Osteoblast (primary cell): ENCODE data around the gene OPCML. TPM values are rescaled to one million over a fixed set of nuclear protein-coding genes. Genes with fewer than 3 reads are reported as not detected.

Experiments used
- DNase-seq: peaks from one replicate; pipeline ENCODE4 v3.0.0; 2011; ENCODE audit warnings: low spot score, mixed read lengths; ENCODE audit not compliant: insufficient read length; ENCODE audit errors: missing footprints
- H2AFZ ChIP-seq: 2 replicates; pipeline ENCODE4 v1.6.0; 2011; ENCODE audit warnings: mild to moderate bottlenecking, low read length
- H3K27ac ChIP-seq: 2 replicates; pipeline ENCODE4 v1.5.1; 2011; ENCODE audit warnings: mild to moderate bottlenecking, low read depth, low read length, moderate library complexity
- H3K27me3 ChIP-seq: 2 replicates; pipeline ENCODE4 v1.6.0; 2012; ENCODE audit warnings: mild to moderate bottlenecking, control low read depth, inconsistent platforms, low read length, moderate library complexity; ENCODE audit not compliant: insufficient read depth
- H3K36me3 ChIP-seq: 2 replicates; pipeline ENCODE4 v1.5.1; 2011; ENCODE audit warnings: mild to moderate bottlenecking, low read length, control low read depth, moderate library complexity; ENCODE audit not compliant: insufficient read depth
- H3K4me1 ChIP-seq: 2 replicates; pipeline ENCODE4 v1.5.1; 2011; ENCODE audit warnings: mild to moderate bottlenecking, low read length, control low read depth, moderate library complexity; ENCODE audit not compliant: insufficient read depth
- H3K4me2 ChIP-seq: 2 replicates; pipeline ENCODE4 v1.6.0; 2011; ENCODE audit warnings: mild to moderate bottlenecking, low read length; ENCODE audit not compliant: insufficient read depth
- H3K4me3 ChIP-seq: fragments of 200-600 bp; sonication (generic); 3 replicates; pipeline ENCODE4 v1.5.1; 2012; ENCODE audit warnings: mild to moderate bottlenecking, low read length, inconsistent platforms; ENCODE audit not compliant: insufficient read depth
- H3K79me2 ChIP-seq: 2 replicates; pipeline ENCODE4 v1.6.0; 2012; ENCODE audit warnings: mild to moderate bottlenecking, low read length, control low read depth, inconsistent platforms; ENCODE audit not compliant: insufficient read depth
- H3K9me3 ChIP-seq: 2 replicates; pipeline ENCODE4 v1.5.1; 2011; ENCODE audit warnings: low read depth, low read length, control low read depth
- H4K20me1 ChIP-seq: 2 replicates; pipeline ENCODE4 v1.6.0; 2012; ENCODE audit warnings: mild to moderate bottlenecking, low read length, control low read depth; ENCODE audit not compliant: insufficient read depth
- total RNA-seq: library from RNA; depleted of rRNA; stranded (reverse); fragments of >200 nt; gene quantifications from 2 replicates; pipeline ENCODE4 v1.2.3, GENCODE V29; 2012
- TF ChIP-seq, protein P1 (sequence below): IDR thresholded peaks from 2 replicates; pipeline ENCODE4 v1.5.1; 2011; ENCODE audit warnings: mild to moderate bottlenecking, low read depth, low read length, moderate library complexity; ENCODE audit errors: extremely low read depth

The OPCML gene
- total RNA-seq, 1 donor, result 0.36 TPM

DNA sequence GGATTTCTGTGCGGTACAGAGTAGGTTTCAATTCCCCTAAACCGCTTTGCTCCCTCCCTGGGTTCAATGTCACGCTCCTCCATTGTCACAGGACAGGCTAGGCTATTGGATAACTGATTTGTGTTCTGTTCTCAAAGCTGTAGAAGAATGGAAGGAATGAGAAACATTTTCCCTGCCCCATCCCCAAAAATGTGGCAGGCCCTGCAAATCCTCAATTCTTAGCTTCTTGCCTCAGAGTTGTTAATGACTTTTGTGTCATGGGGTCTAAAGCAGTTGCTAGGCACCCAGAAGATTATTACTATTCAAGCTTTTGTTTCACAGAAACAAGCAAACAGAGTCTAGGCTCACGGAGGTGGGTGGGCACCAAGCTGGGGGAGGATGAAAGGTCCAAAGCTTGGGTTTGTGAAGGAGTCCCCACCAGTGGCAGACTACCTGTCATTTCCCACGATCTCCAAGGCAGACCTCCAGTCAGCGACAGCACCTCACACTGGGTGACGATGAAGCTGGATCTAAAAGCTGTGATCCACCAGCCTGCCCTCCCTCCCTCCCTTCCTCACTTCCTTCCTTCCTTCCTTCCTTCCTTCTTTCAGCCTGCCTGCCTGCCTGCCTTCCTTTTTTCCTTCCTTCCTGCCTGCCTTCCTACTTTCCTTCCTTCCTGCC, 1080.2 kb downstream of the OPCML start:
- peaks cover 4% of the 10 kb centered on the region for H3K27me3 ChIP-seq
- H3K4me1 ChIP-seq, result peaks cover 28% of the 10 kb centered on the region
- no peaks in the 10 kb centered on the region for H3K36me3 ChIP-seq
- TF ChIP-seq, protein P1, sequence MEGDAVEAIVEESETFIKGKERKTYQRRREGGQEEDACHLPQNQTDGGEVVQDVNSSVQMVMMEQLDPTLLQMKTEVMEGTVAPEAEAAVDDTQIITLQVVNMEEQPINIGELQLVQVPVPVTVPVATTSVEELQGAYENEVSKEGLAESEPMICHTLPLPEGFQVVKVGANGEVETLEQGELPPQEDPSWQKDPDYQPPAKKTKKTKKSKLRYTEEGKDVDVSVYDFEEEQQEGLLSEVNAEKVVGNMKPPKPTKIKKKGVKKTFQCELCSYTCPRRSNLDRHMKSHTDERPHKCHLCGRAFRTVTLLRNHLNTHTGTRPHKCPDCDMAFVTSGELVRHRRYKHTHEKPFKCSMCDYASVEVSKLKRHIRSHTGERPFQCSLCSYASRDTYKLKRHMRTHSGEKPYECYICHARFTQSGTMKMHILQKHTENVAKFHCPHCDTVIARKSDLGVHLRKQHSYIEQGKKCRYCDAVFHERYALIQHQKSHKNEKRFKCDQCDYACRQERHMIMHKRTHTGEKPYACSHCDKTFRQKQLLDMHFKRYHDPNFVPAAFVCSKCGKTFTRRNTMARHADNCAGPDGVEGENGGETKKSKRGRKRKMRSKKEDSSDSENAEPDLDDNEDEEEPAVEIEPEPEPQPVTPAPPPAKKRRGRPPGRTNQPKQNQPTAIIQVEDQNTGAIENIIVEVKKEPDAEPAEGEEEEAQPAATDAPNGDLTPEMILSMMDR, result no peak
- no peaks in the 10 kb centered on the region for H3K79me2 ChIP-seq
- no peak overlapping the region for H2AFZ ChIP-seq
- H3K4me3 ChIP-seq, result no peak overlapping the region
- DNase-seq, result no peak
- no peaks in the 10 kb centered on the region for H3K9me3 ChIP-seq
- no peak overlapping the region for H3K4me2 ChIP-seq
- no peak overlapping the region for H3K27ac ChIP-seq
- no peaks in the 10 kb centered on the region for H4K20me1 ChIP-seq

GRCh38 chr11:132450631-132451030, 1081.7 kb downstream of the OPCML start:
- Histone ChIP-seq H3K79me2 (no peaks in the 10 kb centered on the region), H2AFZ (no peak overlapping the region), H3K4me3 (no peak overlapping the region), H3K9me3 (no peaks in the 10 kb centered on the region), H3K4me1 (peaks cover 31% of the 10 kb centered on the region), H3K27ac (no peak overlapping the region), H3K36me3 (no peaks in the 10 kb centered on the region), H4K20me1 (no peaks in the 10 kb centered on the region), H3K4me2 (no peak overlapping the region), H3K27me3 (no peaks in the 10 kb centered on the region)
- no peak for DNase-seq
- TF ChIP-seq, protein P1, result no peak

DNA sequence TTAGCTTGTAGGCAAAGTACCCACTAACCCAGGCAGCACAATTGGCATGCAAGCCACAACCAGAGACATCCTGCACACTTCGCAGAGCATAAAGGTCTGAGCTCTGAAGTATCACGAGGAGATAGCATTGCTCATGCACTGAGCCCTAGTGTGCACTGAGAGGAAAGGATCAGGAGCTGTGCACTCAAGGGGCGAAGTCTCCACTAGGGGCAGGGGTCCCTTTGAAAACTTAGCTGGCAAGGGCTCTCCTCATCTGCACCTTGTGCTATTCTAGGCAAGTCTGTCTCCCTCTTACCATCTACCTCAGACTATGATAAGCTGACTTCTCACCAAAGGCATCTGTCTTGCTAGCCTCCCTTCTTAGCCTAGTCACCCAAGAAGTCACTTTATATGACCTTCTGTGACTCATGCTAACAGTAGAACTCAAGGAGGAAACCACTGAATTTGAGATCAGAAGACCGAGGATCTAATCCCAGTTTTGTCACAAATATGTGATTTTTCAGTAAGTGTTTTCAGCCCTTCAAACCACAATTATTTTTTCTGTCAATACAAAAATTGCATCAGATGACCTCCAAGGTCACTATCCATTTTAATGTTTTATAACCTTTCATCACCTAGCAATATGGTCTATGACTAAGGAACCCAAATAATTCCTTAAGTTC, 1083.8 kb downstream of the OPCML start:
- Histone ChIP-seq H2AFZ (no peak overlapping the region), H3K27me3 (peaks cover 7% of the 10 kb centered on the region), H3K27ac (no peak overlapping the region), H3K9me3 (no peaks in the 10 kb centered on the region), H3K4me1 (peaks cover 25% of the 10 kb centered on the region), H3K36me3 (no peaks in the 10 kb centered on the region), H4K20me1 (no peaks in the 10 kb centered on the region), H3K79me2 (no peaks in the 10 kb centered on the region), H3K4me2 (no peak overlapping the region), H3K4me3 (no peak overlapping the region)
- TF ChIP-seq, protein P1, result no peak
- peak; percentile 45 for DNase-seq

GRCh38 chr11:132447761-132448160, 1084.5 kb downstream of the OPCML start:
- Histone ChIP-seq H3K4me3 (no peak overlapping the region), H3K4me2 (no peak overlapping the region), H4K20me1 (no peaks in the 10 kb centered on the region), H3K9me3 (no peaks in the 10 kb centered on the region), H3K4me1 (peaks cover 20% of the 10 kb centered on the region), H3K36me3 (no peaks in the 10 kb centered on the region), H3K27ac (no peak overlapping the region), H2AFZ (no peak overlapping the region), H3K79me2 (no peaks in the 10 kb centered on the region), H3K27me3 (peaks cover 7% of the 10 kb centered on the region)
- TF ChIP-seq, protein P1, result no peak
- DNase-seq, result no peak
